Stimulated activated naive CD8-positive, alpha-beta T cell treated with anti-CD3 and anti-CD28 coated beads, Interleukin-15, Interleukin-2, amounts not matched to agents 100 ng/mL and 50 ng/mL, for 24 hours (primary cell): ENCODE measurements around the gene RSPH1.
A peak's percentile ranks its signal among the peaks of the same experiment; 100 is the strongest.
"Not testable (repeated sequence)": the region's sequence is repeated elsewhere in the genome, so short reads cannot be mapped to it uniquely, and the experiment has no call there.

ENCODE experiments used
- H3K27ac Mint-ChIP-seq: one replicate; pipeline ENCODE4 v1.8.0; 2021; ENCODE audit warnings: mild to moderate bottlenecking, mixed read lengths
- H3K27me3 Mint-ChIP-seq: one replicate; pipeline ENCODE4 v1.8.0; 2021; ENCODE audit warnings: mixed read lengths
- H3K36me3 Mint-ChIP-seq: one replicate; pipeline ENCODE4 v1.8.0; 2021; ENCODE audit warnings: low read depth, mixed read lengths
- H3K4me1 Mint-ChIP-seq: one replicate; pipeline ENCODE4 v1.8.0; 2021; ENCODE audit warnings: low read depth, mixed read lengths
- H3K4me3 Mint-ChIP-seq: one replicate; pipeline ENCODE4 v1.8.0; 2021; ENCODE audit warnings: mild to moderate bottlenecking, mixed read lengths
- H3K9me3 Mint-ChIP-seq: one replicate; pipeline ENCODE4 v1.8.0; 2021; ENCODE audit warnings: mixed read lengths

RSPH1 gene

GRCh38 chr21:42474043-42474831 is 21.8 kb downstream of the RSPH1 start:
- Mint-ChIP-seq H3K9me3 (no peaks in the 10 kb centered on the region), H3K27me3 (peaks cover 4% of the 10 kb centered on the region), H3K27ac (peak overlapping the region; percentile 4), H3K4me1 (peaks cover 10% of the 10 kb centered on the region), H3K4me3 (peak overlapping the region; percentile 1), H3K36me3 (no peaks in the 10 kb centered on the region)

GRCh38 chr21:42473498-42474042 is 22.5 kb downstream of the RSPH1 start:
- H3K27me3 Mint-ChIP-seq = peaks cover 4% of the 10 kb centered on the region
- H3K9me3 Mint-ChIP-seq = no peaks in the 10 kb centered on the region
- H3K4me3 Mint-ChIP-seq = no peak overlapping the region
- H3K36me3 Mint-ChIP-seq = no peaks in the 10 kb centered on the region
- H3K27ac Mint-ChIP-seq = no peak overlapping the region
- peaks cover 14% of the 10 kb centered on the region for H3K4me1 Mint-ChIP-seq

GRCh38 chr21:42472521-42472920 is 23.5 kb downstream of the RSPH1 start:
- Mint-ChIP-seq H3K4me1 (peaks cover 18% of the 10 kb centered on the region), H3K27ac (no peak overlapping the region), H3K36me3 (no peaks in the 10 kb centered on the region), H3K4me3 (no peak overlapping the region), H3K27me3 (peaks cover 4% of the 10 kb centered on the region), H3K9me3 (no peaks in the 10 kb centered on the region)

- Mint-ChIP-seq H3K36me3 (no peaks in the 10 kb centered on the region), H3K4me3 (no peak overlapping the region)
Observed at GRCh38 chr21:42471716-42472330, 24.2 kb downstream of the RSPH1 start.

GRCh38 chr21:42471206-42471605 is 24.8 kb downstream of the RSPH1 start:
- Mint-ChIP-seq H3K4me1 (peaks cover 29% of the 10 kb centered on the region), H3K4me3 (no peak overlapping the region), H3K36me3 (no peaks in the 10 kb centered on the region), H3K27me3 (peaks cover 4% of the 10 kb centered on the region), H3K9me3 (no peaks in the 10 kb centered on the region), H3K27ac (no peak overlapping the region)

More at GRCh38 chr21:42471716-42472330, 24.2 kb downstream of the RSPH1 start:
- Mint-ChIP-seq H3K27me3 (peaks cover 4% of the 10 kb centered on the region), H3K9me3 (no peaks in the 10 kb centered on the region), H3K27ac (no peak overlapping the region), H3K4me1 (peaks cover 25% of the 10 kb centered on the region)

GRCh38 chr21:42469726-42470125 is 26.3 kb downstream of the RSPH1 start:
- not testable (repeated sequence) for H3K4me3 Mint-ChIP-seq, H3K36me3 Mint-ChIP-seq, H3K27ac Mint-ChIP-seq, H3K9me3 Mint-ChIP-seq, H3K27me3 Mint-ChIP-seq
- peaks cover 40% of the 10 kb centered on the region for H3K4me1 Mint-ChIP-seq

GRCh38 chr21:42469272-42469671 is 26.8 kb downstream of the RSPH1 start:
- Mint-ChIP-seq H3K4me1 (peaks cover 40% of the 10 kb centered on the region), H3K27ac (no peak overlapping the region), H3K9me3 (no peaks in the 10 kb centered on the region), H3K4me3 (no peak overlapping the region), H3K36me3 (no peaks in the 10 kb centered on the region), H3K27me3 (peaks cover under 1% of the 10 kb centered on the region)

GRCh38 chr21:42468491-42469131 is 27.4 kb downstream of the RSPH1 start:
- no peaks in the 10 kb centered on the region for H3K9me3 Mint-ChIP-seq
- peaks cover 43% of the 10 kb centered on the region for H3K4me1 Mint-ChIP-seq
- no peaks in the 10 kb centered on the region for H3K27me3 Mint-ChIP-seq
- H3K36me3 Mint-ChIP-seq = no peaks in the 10 kb centered on the region
- no peak overlapping the region for H3K4me3 Mint-ChIP-seq
- no peak overlapping the region for H3K27ac Mint-ChIP-seq

- H3K27me3 Mint-ChIP-seq = no peaks in the 10 kb centered on the region
- H3K27ac Mint-ChIP-seq = peak overlapping the region; percentile 5
- no peak overlapping the region for H3K4me3 Mint-ChIP-seq
- peaks cover 55% of the 10 kb centered on the region for H3K4me1 Mint-ChIP-seq
- no peaks in the 10 kb centered on the region for H3K36me3 Mint-ChIP-seq
- no peaks in the 10 kb centered on the region for H3K9me3 Mint-ChIP-seq
Observed at GRCh38 chr21:42467140-42467983, 28.7 kb downstream of the RSPH1 start.

GRCh38 chr21:42466700-42467099 is 29.3 kb downstream of the RSPH1 start:
- no peaks in the 10 kb centered on the region for H3K36me3 Mint-ChIP-seq
- no peaks in the 10 kb centered on the region for H3K9me3 Mint-ChIP-seq
- H3K27ac Mint-ChIP-seq = no peak overlapping the region
- H3K4me3 Mint-ChIP-seq = no peak overlapping the region
- H3K4me1 Mint-ChIP-seq = peaks cover 62% of the 10 kb centered on the region
- no peaks in the 10 kb centered on the region for H3K27me3 Mint-ChIP-seq

GRCh38 chr21:42465803-42466127 is 30.3 kb downstream of the RSPH1 start:
- peak overlapping the region; percentile 57 for H3K4me3 Mint-ChIP-seq
- no peaks in the 10 kb centered on the region for H3K27me3 Mint-ChIP-seq
- peaks cover 71% of the 10 kb centered on the region for H3K4me1 Mint-ChIP-seq
- no peaks in the 10 kb centered on the region for H3K9me3 Mint-ChIP-seq
- peak overlapping the region; percentile 43 for H3K27ac Mint-ChIP-seq
- no peaks in the 10 kb centered on the region for H3K36me3 Mint-ChIP-seq

- Mint-ChIP-seq H3K4me3 (peak overlapping the region; percentile 57), H3K4me1 (peaks cover 77% of the 10 kb centered on the region), H3K27me3 (no peaks in the 10 kb centered on the region), H3K36me3 (no peaks in the 10 kb centered on the region), H3K27ac (peak overlapping the region; percentile 88), H3K9me3 (no peaks in the 10 kb centered on the region)
Observed at GRCh38 chr21:42465008-42465802, 30.8 kb downstream of the RSPH1 start.

- H3K27ac Mint-ChIP-seq = peak overlapping the region; percentile 89
- H3K27me3 Mint-ChIP-seq = no peaks in the 10 kb centered on the region
- peaks cover 82% of the 10 kb centered on the region for H3K4me1 Mint-ChIP-seq
- peak overlapping the region; percentile 64 for H3K4me3 Mint-ChIP-seq
- H3K9me3 Mint-ChIP-seq = no peaks in the 10 kb centered on the region
- H3K36me3 Mint-ChIP-seq = no peaks in the 10 kb centered on the region
Observed at GRCh38 chr21:42463861-42464515, 32.0 kb downstream of the RSPH1 start.
